ENCODE results near the gene CEBPZ.

The CEBPZ gene

GRCh38 chr2:37231241-37232130 lies at the start of gene CEBPZ, which contains the start of gene NDUFAF7:
CEBPZ (minus strand) TSS chr2:37231596; CDS start chr2:37231567, 29 bp downstream.
NDUFAF7 (plus strand) TSS chr2:37231658; CDS start chr2:37231706, 48 bp downstream.
- peaks cover 27% of the 10 kb centered on the region for H3K36me3 ChIP-seq (ENCODE audit: insufficient read depth, low read length)
- H3K4me1 ChIP-seq (ENCODE audit: insufficient read depth, low read length): peaks cover 23% of the 10 kb centered on the region
- H3K9me3 ChIP-seq (ENCODE audit: control insufficient read depth, insufficient read depth, low read length): no peaks in the 10 kb centered on the region
- peak within 1 kb of the TSS; percentile 92 for H3K9ac ChIP-seq (ENCODE audit: low read depth, low read length)

GRCh38 chr2:37276291-37276690 lies 44.9 kb upstream of the CEBPZ start:
- Histone ChIP-seq H3K9me3 (ENCODE audit: control insufficient read depth, insufficient read depth, low read length) (no peaks in the 10 kb centered on the region), H3K9ac (ENCODE audit: low read depth, low read length) (no peak overlapping the region), H3K4me1 (ENCODE audit: insufficient read depth, low read length) (no peaks in the 10 kb centered on the region), H3K36me3 (ENCODE audit: insufficient read depth, low read length) (peaks cover 11% of the 10 kb centered on the region)

- Histone ChIP-seq H3K4me1 (ENCODE audit: insufficient read depth, low read length) (no peaks in the 10 kb centered on the region), H3K36me3 (ENCODE audit: insufficient read depth, low read length) (peaks cover 8% of the 10 kb centered on the region), H3K9me3 (ENCODE audit: control insufficient read depth, insufficient read depth, low read length) (no peaks in the 10 kb centered on the region), H3K9ac (ENCODE audit: low read depth, low read length) (no peak overlapping the region)
These were observed 43.1 kb upstream of the CEBPZ start for GRCh38 chr2:37274359-37274965.

GRCh38 chr2:37271376-37272067 lies 40.1 kb upstream of the CEBPZ start:
- Histone ChIP-seq H3K4me1 (ENCODE audit: insufficient read depth, low read length) (no peaks in the 10 kb centered on the region), H3K36me3 (ENCODE audit: insufficient read depth, low read length) (peaks cover 8% of the 10 kb centered on the region), H3K9me3 (ENCODE audit: control insufficient read depth, insufficient read depth, low read length) (no peaks in the 10 kb centered on the region), H3K9ac (ENCODE audit: low read depth, low read length) (no peak overlapping the region)

GRCh38 chr2:37268111-37268510 lies 36.7 kb upstream of the CEBPZ start:
- H3K4me1 ChIP-seq (ENCODE audit: insufficient read depth, low read length): no peaks in the 10 kb centered on the region
- no peaks in the 10 kb centered on the region for H3K9me3 ChIP-seq (ENCODE audit: control insufficient read depth, insufficient read depth, low read length)
- no peak overlapping the region for H3K9ac ChIP-seq (ENCODE audit: low read depth, low read length)
- H3K36me3 ChIP-seq (ENCODE audit: insufficient read depth, low read length): no peaks in the 10 kb centered on the region; the same call in none of the 2 replicates

GRCh38 chr2:37267685-37268084 lies 36.3 kb upstream of the CEBPZ start:
- no peaks in the 10 kb centered on the region; the same call in none of the 2 replicates for H3K36me3 ChIP-seq (ENCODE audit: insufficient read depth, low read length)
- no peak overlapping the region for H3K9ac ChIP-seq (ENCODE audit: low read depth, low read length)
- no peaks in the 10 kb centered on the region for H3K4me1 ChIP-seq (ENCODE audit: insufficient read depth, low read length)
- no peaks in the 10 kb centered on the region for H3K9me3 ChIP-seq (ENCODE audit: control insufficient read depth, insufficient read depth, low read length)

- Histone ChIP-seq H3K9me3 (ENCODE audit: control insufficient read depth, insufficient read depth, low read length) (no peaks in the 10 kb centered on the region), H3K36me3 (ENCODE audit: insufficient read depth, low read length) (peaks cover 3% of the 10 kb centered on the region), H3K4me1 (ENCODE audit: insufficient read depth, low read length) (no peaks in the 10 kb centered on the region), H3K9ac (ENCODE audit: low read depth, low read length) (no peak overlapping the region)
These were observed 32.4 kb upstream of the CEBPZ start for GRCh38 chr2:37263839-37264238.

GRCh38 chr2:37262522-37262921 lies 31.1 kb upstream of the CEBPZ start:
- Histone ChIP-seq H3K9ac (ENCODE audit: low read depth, low read length) (no peak overlapping the region), H3K36me3 (ENCODE audit: insufficient read depth, low read length) (peaks cover 5% of the 10 kb centered on the region; the same call in 1 of the 2 replicates), H3K4me1 (ENCODE audit: insufficient read depth, low read length) (no peaks in the 10 kb centered on the region), H3K9me3 (ENCODE audit: control insufficient read depth, insufficient read depth, low read length) (no peaks in the 10 kb centered on the region)

GRCh38 chr2:37250869-37251740 lies 19.7 kb upstream of the CEBPZ start:
- Histone ChIP-seq H3K9ac (ENCODE audit: low read depth, low read length) (no peak overlapping the region), H3K9me3 (ENCODE audit: control insufficient read depth, insufficient read depth, low read length) (no peaks in the 10 kb centered on the region), H3K36me3 (ENCODE audit: insufficient read depth, low read length) (peaks cover 33% of the 10 kb centered on the region), H3K4me1 (ENCODE audit: insufficient read depth, low read length) (no peaks in the 10 kb centered on the region)

- no peak overlapping the region for H3K9ac ChIP-seq (ENCODE audit: low read depth, low read length)
- H3K4me1 ChIP-seq (ENCODE audit: insufficient read depth, low read length): no peaks in the 10 kb centered on the region
- peaks cover 20% of the 10 kb centered on the region for H3K36me3 ChIP-seq (ENCODE audit: insufficient read depth, low read length)
- H3K9me3 ChIP-seq (ENCODE audit: control insufficient read depth, insufficient read depth, low read length): no peaks in the 10 kb centered on the region
These were observed 14.8 kb upstream of the CEBPZ start for GRCh38 chr2:37246205-37246604.

- Histone ChIP-seq H3K9me3 (ENCODE audit: control insufficient read depth, insufficient read depth, low read length) (no peaks in the 10 kb centered on the region), H3K4me1 (ENCODE audit: insufficient read depth, low read length) (no peaks in the 10 kb centered on the region), H3K36me3 (ENCODE audit: insufficient read depth, low read length) (peaks cover 20% of the 10 kb centered on the region), H3K9ac (ENCODE audit: low read depth, low read length) (no peak overlapping the region)
These were observed 13.4 kb upstream of the CEBPZ start for GRCh38 chr2:37244755-37245154.

GRCh38 chr2:37244017-37244416 lies 12.6 kb upstream of the CEBPZ start:
- peaks cover 20% of the 10 kb centered on the region for H3K36me3 ChIP-seq (ENCODE audit: insufficient read depth, low read length)
- no peak overlapping the region for H3K9ac ChIP-seq (ENCODE audit: low read depth, low read length)
- no peaks in the 10 kb centered on the region for H3K9me3 ChIP-seq (ENCODE audit: control insufficient read depth, insufficient read depth, low read length)
- H3K4me1 ChIP-seq (ENCODE audit: insufficient read depth, low read length): no peaks in the 10 kb centered on the region

- Histone ChIP-seq H3K4me1 (ENCODE audit: insufficient read depth, low read length) (no peaks in the 10 kb centered on the region), H3K36me3 (ENCODE audit: insufficient read depth, low read length) (peaks cover 20% of the 10 kb centered on the region), H3K9me3 (ENCODE audit: control insufficient read depth, insufficient read depth, low read length) (no peaks in the 10 kb centered on the region), H3K9ac (ENCODE audit: low read depth, low read length) (no peak overlapping the region)
These were observed 12.0 kb upstream of the CEBPZ start for GRCh38 chr2:37243435-37243834.
